ENCODE results near the gene SLC17A5.

- no peak for TF ChIP-seq MGA (IDR thresholded peaks at IDR 0.05)
- TF ChIP-seq CTCF (IDR thresholded peaks at IDR 0.05 in 2 of 3, conservative IDR thresholded peaks at IDR 0.05 in 1 of 3; ENCODE audit: insufficient read depth in 2 of 3, low read depth in 1 of 3, low read length in 3 of 3), result no peak
- TF ChIP-seq KAT2B (IDR thresholded peaks at IDR 0.05; ENCODE audit: low read depth, low read length), result no peak
- no peak for TF ChIP-seq MEF2D (tag; conservative IDR thresholded peaks at IDR 0.05; ENCODE audit: low read depth)
- TF ChIP-seq POLR2AphosphoS5 (IDR thresholded peaks at IDR 0.05; ENCODE audit: control insufficient read depth, insufficient read depth, low read depth, low read length), result no peak
- no peak for TF ChIP-seq MAX (CRISPR knock-in tag; IDR thresholded peaks at IDR 0.05)
These were observed 93.5 kb downstream of the SLC17A5 start for GRCh38 chr6:73560182-73560732.

Measured in K562 (cell line).